ENCODE data around the gene GEN1.

Gene GEN1

GRCh38 chr2:17768894-17769293, 15.0 kb downstream of the GEN1 start:
- Mint-ChIP-seq H3K27me3 (ENCODE audit: low read depth) (no peaks in the 10 kb centered on the region), H3K4me3 (no peak overlapping the region), H3K36me3 (ENCODE audit: low read depth) (peaks cover 18% of the 10 kb centered on the region), H3K4me1 (ENCODE audit: low read depth) (no peaks in the 10 kb centered on the region), H3K9me3 (no peaks in the 10 kb centered on the region), H3K27ac (no peak overlapping the region)

GRCh38 chr2:17771956-17772355, 18.0 kb downstream of the GEN1 start:
- Mint-ChIP-seq H3K4me3 (no peak overlapping the region), H3K27me3 (ENCODE audit: low read depth) (no peaks in the 10 kb centered on the region), H3K9me3 (no peaks in the 10 kb centered on the region), H3K4me1 (ENCODE audit: low read depth) (no peaks in the 10 kb centered on the region), H3K27ac (no peak overlapping the region), H3K36me3 (ENCODE audit: low read depth) (peaks cover 16% of the 10 kb centered on the region)

- no peak overlapping the region for H3K4me3 Mint-ChIP-seq
- H3K4me1 Mint-ChIP-seq (ENCODE audit: low read depth) = no peaks in the 10 kb centered on the region
- no peak overlapping the region for H3K27ac Mint-ChIP-seq
- peaks cover 16% of the 10 kb centered on the region for H3K36me3 Mint-ChIP-seq (ENCODE audit: low read depth)
- H3K27me3 Mint-ChIP-seq (ENCODE audit: low read depth) = no peaks in the 10 kb centered on the region
- H3K9me3 Mint-ChIP-seq = no peaks in the 10 kb centered on the region
Measured at GRCh38 chr2:17772532-17772931, 18.6 kb downstream of the GEN1 start.

- Mint-ChIP-seq H3K27me3 (ENCODE audit: low read depth) (no peaks in the 10 kb centered on the region), H3K4me3 (no peak overlapping the region), H3K9me3 (no peaks in the 10 kb centered on the region)
Measured at GRCh38 chr2:17780546-17780945, 26.6 kb downstream of the GEN1 start.

GRCh38 chr2:17781482-17781881, 27.5 kb downstream of the GEN1 start:
- H3K9me3 Mint-ChIP-seq = no peaks in the 10 kb centered on the region
- H3K27ac Mint-ChIP-seq = no peak overlapping the region
- H3K4me3 Mint-ChIP-seq = no peak overlapping the region
- no peaks in the 10 kb centered on the region for H3K4me1 Mint-ChIP-seq (ENCODE audit: low read depth)
- no peaks in the 10 kb centered on the region for H3K27me3 Mint-ChIP-seq (ENCODE audit: low read depth)
- H3K36me3 Mint-ChIP-seq (ENCODE audit: low read depth) = peaks cover 23% of the 10 kb centered on the region

More at GRCh38 chr2:17780546-17780945, 26.6 kb downstream of the GEN1 start:
- Mint-ChIP-seq H3K4me1 (ENCODE audit: low read depth) (no peaks in the 10 kb centered on the region), H3K36me3 (ENCODE audit: low read depth) (peaks cover 22% of the 10 kb centered on the region), H3K27ac (no peak overlapping the region)

GRCh38 chr2:17786727-17787126, 32.8 kb downstream of the GEN1 start:
- Mint-ChIP-seq H3K27ac (no peak overlapping the region), H3K4me3 (no peak overlapping the region), H3K36me3 (ENCODE audit: low read depth) (peaks cover 12% of the 10 kb centered on the region), H3K9me3 (no peaks in the 10 kb centered on the region), H3K27me3 (ENCODE audit: low read depth) (peaks cover 16% of the 10 kb centered on the region), H3K4me1 (ENCODE audit: low read depth) (peaks cover 2% of the 10 kb centered on the region)

- Mint-ChIP-seq H3K27me3 (ENCODE audit: low read depth) (peaks cover 30% of the 10 kb centered on the region), H3K9me3 (no peaks in the 10 kb centered on the region), H3K4me3 (no peak overlapping the region), H3K27ac (no peak overlapping the region), H3K36me3 (ENCODE audit: low read depth) (peaks cover 2% of the 10 kb centered on the region), H3K4me1 (ENCODE audit: low read depth) (peaks cover 14% of the 10 kb centered on the region)
Measured at GRCh38 chr2:17788773-17789172, 34.8 kb downstream of the GEN1 start.

GRCh38 chr2:17790536-17790935, 36.6 kb downstream of the GEN1 start:
- Mint-ChIP-seq H3K4me1 (ENCODE audit: low read depth) (peaks cover 14% of the 10 kb centered on the region), H3K27me3 (ENCODE audit: low read depth) (peaks cover 35% of the 10 kb centered on the region), H3K9me3 (no peaks in the 10 kb centered on the region), H3K27ac (no peak overlapping the region), H3K36me3 (ENCODE audit: low read depth) (peaks cover 1% of the 10 kb centered on the region), H3K4me3 (no peak overlapping the region)

GRCh38 chr2:17791121-17791816, 37.3 kb downstream of the GEN1 start:
- peaks cover 14% of the 10 kb centered on the region for H3K4me1 Mint-ChIP-seq (ENCODE audit: low read depth)
- no peak overlapping the region for H3K4me3 Mint-ChIP-seq
- no peak overlapping the region for H3K27ac Mint-ChIP-seq
- no peaks in the 10 kb centered on the region for H3K36me3 Mint-ChIP-seq (ENCODE audit: low read depth)
- no peaks in the 10 kb centered on the region for H3K9me3 Mint-ChIP-seq
- peaks cover 37% of the 10 kb centered on the region for H3K27me3 Mint-ChIP-seq (ENCODE audit: low read depth)

- Mint-ChIP-seq H3K36me3 (ENCODE audit: low read depth) (no peaks in the 10 kb centered on the region), H3K4me1 (ENCODE audit: low read depth) (peaks cover 14% of the 10 kb centered on the region), H3K27ac (no peak overlapping the region), H3K9me3 (no peaks in the 10 kb centered on the region), H3K4me3 (no peak overlapping the region), H3K27me3 (ENCODE audit: low read depth) (peaks cover 41% of the 10 kb centered on the region)
Measured at GRCh38 chr2:17791817-17792130, 37.8 kb downstream of the GEN1 start.

GRCh38 chr2:17792515-17792914, 38.6 kb downstream of the GEN1 start:
- Mint-ChIP-seq H3K36me3 (ENCODE audit: low read depth) (no peaks in the 10 kb centered on the region), H3K27me3 (ENCODE audit: low read depth) (peaks cover 42% of the 10 kb centered on the region), H3K4me1 (ENCODE audit: low read depth) (peaks cover 14% of the 10 kb centered on the region), H3K27ac (no peak overlapping the region), H3K9me3 (no peaks in the 10 kb centered on the region), H3K4me3 (no peak overlapping the region)

GRCh38 chr2:17793296-17793695, 39.4 kb downstream of the GEN1 start:
- Mint-ChIP-seq H3K9me3 (no peaks in the 10 kb centered on the region), H3K36me3 (ENCODE audit: low read depth) (no peaks in the 10 kb centered on the region), H3K4me3 (no peak overlapping the region), H3K27ac (no peak overlapping the region), H3K27me3 (ENCODE audit: low read depth) (peaks cover 46% of the 10 kb centered on the region), H3K4me1 (ENCODE audit: low read depth) (peaks cover 14% of the 10 kb centered on the region)

GRCh38 chr2:17793803-17794354, 39.9 kb downstream of the GEN1 start:
- no peaks in the 10 kb centered on the region for H3K9me3 Mint-ChIP-seq
- peaks cover 14% of the 10 kb centered on the region for H3K4me1 Mint-ChIP-seq (ENCODE audit: low read depth)
- no peak overlapping the region for H3K27ac Mint-ChIP-seq
- H3K4me3 Mint-ChIP-seq = no peak overlapping the region
- no peaks in the 10 kb centered on the region for H3K36me3 Mint-ChIP-seq (ENCODE audit: low read depth)
- H3K27me3 Mint-ChIP-seq (ENCODE audit: low read depth) = peaks cover 43% of the 10 kb centered on the region

- Mint-ChIP-seq H3K27ac (no peak overlapping the region), H3K27me3 (ENCODE audit: low read depth) (peaks cover 48% of the 10 kb centered on the region), H3K36me3 (ENCODE audit: low read depth) (no peaks in the 10 kb centered on the region), H3K9me3 (no peaks in the 10 kb centered on the region), H3K4me3 (no peak overlapping the region), H3K4me1 (ENCODE audit: low read depth) (peaks cover 21% of the 10 kb centered on the region)
Measured at GRCh38 chr2:17795309-17795708, 41.4 kb downstream of the GEN1 start.

- Mint-ChIP-seq H3K27me3 (ENCODE audit: low read depth) (peaks cover 36% of the 10 kb centered on the region), H3K9me3 (no peaks in the 10 kb centered on the region), H3K4me1 (ENCODE audit: low read depth) (peaks cover 8% of the 10 kb centered on the region), H3K27ac (no peak overlapping the region), H3K36me3 (ENCODE audit: low read depth) (no peaks in the 10 kb centered on the region), H3K4me3 (no peak overlapping the region)
Measured at GRCh38 chr2:17798338-17798737, 44.4 kb downstream of the GEN1 start.

Measured in T-helper 1 cell treated with Interleukin-12 subunit alpha and Interleukin-12 subunit beta and Interleukin-4 antibody, amounts not matched to agents 30 μg/mL and 1 μg/mL, for 36 hours (primary cell).